MM.1S (cell line): ENCODE data around the gene SERPINA12.

Source experiments
- CTCF ChIP-seq: fragments of 300-600 bp; sonication (generic); IDR thresholded peaks from 2 replicates; pipeline ENCODE4 v1.5.1; 2016; ENCODE audit warnings: antibody characterized with exemption, low read length, mixed read lengths
- EZH2 ChIP-seq: fragments of 300-600 bp; sonication (generic); optimal IDR thresholded peaks from 2 replicates; pipeline ENCODE3; 2017; ENCODE audit warnings: low read depth, mild to moderate bottlenecking, antibody characterized with exemption, low read length, mixed read lengths

GRCh38 chr14:94466706-94467370, 42.4 kb downstream of the SERPINA12 start:
- TF ChIP-seq CTCF (no peak), EZH2 (no peak)
